WI38 (cell line): ENCODE measurements around the gene SYNPR.

Experiments
- H3K4me3 ChIP-seq: 2 replicates; pipeline ENCODE4 v1.5.1; 2011; ENCODE audit warnings: low read depth, mild to moderate bottlenecking, control low read depth, low read length
- CTCF ChIP-seq: IDR thresholded peaks from 2 replicates; pipeline ENCODE4 v1.5.1; 2012; ENCODE audit warnings: low read depth, mild to moderate bottlenecking, control low read depth, low read length

SYNPR gene

DNA sequence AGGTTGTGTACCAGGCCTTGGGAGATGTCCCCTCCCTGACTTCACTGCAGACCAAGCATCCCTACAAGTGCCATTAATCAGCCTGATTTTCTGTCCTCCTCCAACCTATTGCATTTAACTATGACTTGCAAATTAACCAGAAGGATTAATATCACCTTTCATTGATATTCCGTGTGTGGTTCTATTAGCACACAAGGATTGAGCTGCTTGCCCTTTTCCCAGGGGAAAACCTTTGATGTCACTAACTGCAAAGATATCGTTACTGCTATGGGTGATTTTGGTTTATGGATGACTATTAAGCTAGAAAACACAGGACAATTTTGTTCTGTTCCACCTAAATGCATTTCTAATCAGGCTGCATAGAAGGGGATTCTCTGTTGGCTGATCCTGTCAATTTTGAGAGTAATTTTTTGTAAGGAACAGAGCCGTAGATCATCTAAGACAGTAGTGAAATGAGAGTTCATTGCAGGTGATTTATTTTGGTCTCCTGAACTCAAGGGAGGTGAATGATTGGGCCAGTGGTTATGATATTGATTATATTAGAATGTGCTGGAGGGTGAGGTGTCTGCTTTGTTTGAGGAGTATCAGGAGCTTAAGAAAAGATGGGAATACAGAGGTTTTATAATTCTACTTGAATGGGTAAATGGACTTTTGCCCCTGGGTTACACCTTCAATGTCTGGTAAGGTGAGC lies 196.9 kb downstream of the SYNPR start:
- H3K4me3 ChIP-seq: no peak overlapping the region
- no peak for TF ChIP-seq CTCF

DNA sequence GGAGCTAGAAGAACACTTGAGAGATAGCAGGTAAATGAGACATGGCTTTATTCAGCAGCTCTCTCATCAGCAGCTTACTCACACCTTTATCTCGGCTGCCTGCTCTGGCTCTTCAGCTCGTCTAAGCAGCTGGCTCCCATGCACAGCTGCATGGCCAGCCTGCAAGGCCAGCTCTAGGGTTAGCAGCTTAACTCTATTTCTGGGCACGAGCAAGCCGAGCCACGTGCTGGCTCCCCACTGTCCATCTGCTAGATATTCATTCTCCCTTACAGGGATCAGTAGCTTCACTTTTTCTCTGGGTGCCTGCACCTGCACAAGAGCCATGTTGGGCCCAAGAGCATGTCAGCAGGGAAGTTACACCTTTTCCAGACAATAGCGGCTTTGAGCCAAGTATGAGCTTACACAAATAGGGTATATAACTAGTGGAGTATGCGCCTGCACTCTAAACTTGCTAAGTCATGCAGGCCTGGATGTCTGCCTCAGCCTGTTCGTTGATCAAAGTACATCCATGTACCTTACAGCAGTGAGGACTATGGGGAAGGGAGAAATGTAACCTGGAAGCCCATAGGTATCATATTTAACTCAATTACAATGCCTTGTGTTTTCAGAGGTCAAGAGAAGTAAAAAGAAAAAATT lies 199.5 kb downstream of the SYNPR start:
- no peak overlapping the region for H3K4me3 ChIP-seq
- no peak for TF ChIP-seq CTCF

DNA sequence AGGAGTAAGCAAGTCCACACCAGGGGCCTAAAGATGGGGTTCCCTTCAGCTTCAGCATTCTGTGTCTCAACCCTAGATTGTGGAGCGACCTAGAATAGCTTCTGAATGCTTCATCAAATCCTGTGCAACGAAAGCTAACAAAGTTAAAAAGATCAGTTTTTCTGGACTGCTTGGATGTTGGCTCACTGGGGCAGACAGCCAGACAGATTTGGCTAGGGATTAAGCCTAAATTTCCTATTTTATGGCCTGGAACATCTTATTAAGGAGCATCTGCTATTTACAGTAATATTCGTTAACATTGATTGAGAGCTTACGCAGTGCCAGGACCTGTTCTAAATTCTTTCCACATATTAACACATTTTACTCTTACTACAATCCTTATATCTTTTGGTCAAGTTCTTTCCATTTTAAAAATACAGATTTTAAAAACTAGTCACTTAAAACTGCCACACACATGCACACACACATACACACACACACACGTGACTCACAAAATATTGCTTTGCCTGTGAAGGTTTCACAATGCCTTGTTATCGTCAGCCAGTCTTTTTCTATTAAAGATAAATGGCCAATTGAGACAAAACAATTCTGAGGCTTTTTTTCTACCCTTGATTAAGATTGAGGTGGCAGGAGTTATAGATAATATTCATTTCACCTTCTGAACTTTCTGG lies 201.0 kb downstream of the SYNPR start:
- no peak for TF ChIP-seq CTCF
- no peak overlapping the region for H3K4me3 ChIP-seq

GRCh38 chr3:63479661-63480035 lies 201.5 kb downstream of the SYNPR start:
- no peak for TF ChIP-seq CTCF
- H3K4me3 ChIP-seq: no peak overlapping the region

- TF ChIP-seq CTCF: no peak
- no peak overlapping the region for H3K4me3 ChIP-seq
These were observed 203.5 kb downstream of the SYNPR start for GRCh38 chr3:63481627-63482026.

- H3K4me3 ChIP-seq: no peak overlapping the region
- no peak for TF ChIP-seq CTCF
These were observed 204.2 kb downstream of the SYNPR start for GRCh38 chr3:63482341-63482740.

- no peak for TF ChIP-seq CTCF
- no peak overlapping the region for H3K4me3 ChIP-seq
These were observed 214.4 kb downstream of the SYNPR start for GRCh38 chr3:63492464-63492863.
